ENCODE data around the gene ADGRV1. TPM values are rescaled to one million over a fixed set of nuclear protein-coding genes. Genes with fewer than 3 reads are reported as not detected.
"Not testable (repeated sequence)": the region's sequence is repeated elsewhere in the genome, so short reads cannot be mapped to it uniquely, and the experiment has no call there.

The ADGRV1 gene
- total and polyA plus RNA-seq, 4 donors: 0.36 to 0.64 (median 0.50) TPM

DNA sequence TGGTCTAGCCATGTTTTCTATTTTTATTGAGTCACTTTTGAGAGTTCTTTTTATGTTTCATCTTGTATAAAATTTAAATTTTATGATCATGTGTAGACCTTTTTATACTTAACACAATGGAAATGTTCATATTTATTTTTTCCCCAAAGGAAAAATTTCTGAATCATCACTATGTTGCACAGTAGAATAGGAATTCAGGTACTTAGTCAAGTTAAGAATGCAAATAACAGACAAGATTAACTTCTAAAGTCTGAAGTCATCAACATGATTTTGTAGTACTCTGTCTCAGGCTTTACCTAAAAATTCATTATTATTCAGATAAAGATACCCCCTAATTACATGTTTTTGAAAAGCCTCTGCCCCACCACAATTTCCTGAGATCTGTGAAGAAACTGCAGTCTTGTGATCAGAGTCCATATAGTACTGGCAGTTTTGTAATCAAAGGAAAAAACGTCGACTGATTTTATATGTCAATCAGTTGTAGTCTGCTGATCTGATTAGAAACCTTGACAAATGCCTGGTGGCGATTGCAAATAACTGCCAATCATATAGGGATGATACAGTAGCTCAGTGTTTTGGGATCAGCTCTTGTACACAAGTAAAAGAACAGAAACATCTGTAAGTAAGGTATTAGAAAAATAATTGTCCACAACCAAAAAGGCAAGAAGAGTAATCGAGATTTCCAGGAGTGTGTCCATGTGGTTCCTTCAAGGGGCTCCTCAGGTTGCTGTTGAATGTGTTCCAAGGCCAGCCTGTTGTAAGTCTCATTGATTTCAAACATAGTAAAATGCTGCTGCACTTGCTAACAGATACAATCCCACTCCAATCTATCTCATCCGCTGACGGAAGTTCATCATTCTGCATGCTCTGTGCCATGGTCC, 472.2 kb downstream of the ADGRV1 start:
- 88 to 90% methylated on average over 6 of the region's 6 CpGs for WGBS, 2 donors
- DNase-seq (no peak), ATAC-seq (ENCODE audit: low FRiP score) (no peak)
- no peak overlapping the region for H3K4me3 ChIP-seq (ENCODE audit: low read length in 2 of 2)
- H3K9me3 ChIP-seq (ENCODE audit: control insufficient read depth, low read length): no peaks in the 10 kb centered on the region
- no peak overlapping the region for H3K27ac ChIP-seq (ENCODE audit: low read depth in 1 of 2, low read length in 2 of 2)
- H3K4me1 ChIP-seq (ENCODE audit: control insufficient read depth in 1 of 2, insufficient read depth in 2 of 2, low read length in 2 of 2): no peaks in the 10 kb centered on the region
- H3K27me3 ChIP-seq (ENCODE audit: control insufficient read depth in 1 of 2, insufficient read depth in 2 of 2, low read length in 1 of 2): no peaks in the 10 kb centered on the region
- intact Hi-C loops (cut with DNase I): no loop called here
- no peaks in the 10 kb centered on the region for H3K36me3 ChIP-seq (ENCODE audit: control insufficient read depth in 1 of 2, insufficient read depth in 2 of 2, low read length in 1 of 2)

DNA sequence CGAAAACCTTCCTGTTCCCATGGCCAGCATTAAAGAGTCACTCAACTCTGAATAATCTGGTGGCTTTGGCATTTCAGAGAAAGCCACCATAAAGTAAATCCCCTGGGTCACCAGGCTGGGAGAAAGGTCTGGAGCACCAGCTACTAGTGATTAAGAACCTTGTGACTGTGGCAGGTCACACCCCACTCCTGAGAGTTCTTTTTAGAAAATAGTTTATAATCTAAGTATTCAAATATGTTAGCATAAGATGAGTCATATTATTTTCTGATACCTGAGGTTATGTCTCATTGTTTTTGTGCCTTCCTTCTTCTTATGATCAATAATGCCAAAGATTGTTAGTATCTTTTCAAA, 472.8 kb downstream of the ADGRV1 start:
- Histone ChIP-seq H3K27ac (ENCODE audit: low read depth in 1 of 2, low read length in 2 of 2) (no peak overlapping the region), H3K36me3 (ENCODE audit: control insufficient read depth in 1 of 2, insufficient read depth in 2 of 2, low read length in 1 of 2) (no peaks in the 10 kb centered on the region), H3K4me3 (ENCODE audit: low read length in 2 of 2) (no peak overlapping the region), H3K27me3 (ENCODE audit: control insufficient read depth in 1 of 2, insufficient read depth in 2 of 2, low read length in 1 of 2) (no peaks in the 10 kb centered on the region), H3K4me1 (ENCODE audit: control insufficient read depth in 1 of 2, insufficient read depth in 2 of 2, low read length in 2 of 2) (no peaks in the 10 kb centered on the region), H3K9me3 (ENCODE audit: control insufficient read depth, low read length) (no peaks in the 10 kb centered on the region)
- DNase-seq (no peak), ATAC-seq (ENCODE audit: low FRiP score) (no peak)
- intact Hi-C loops (cut with DNase I): no loop called here
- WGBS, 2 donors: 90 to 92% methylated on average over 1 of the region's 1 CpG

DNA sequence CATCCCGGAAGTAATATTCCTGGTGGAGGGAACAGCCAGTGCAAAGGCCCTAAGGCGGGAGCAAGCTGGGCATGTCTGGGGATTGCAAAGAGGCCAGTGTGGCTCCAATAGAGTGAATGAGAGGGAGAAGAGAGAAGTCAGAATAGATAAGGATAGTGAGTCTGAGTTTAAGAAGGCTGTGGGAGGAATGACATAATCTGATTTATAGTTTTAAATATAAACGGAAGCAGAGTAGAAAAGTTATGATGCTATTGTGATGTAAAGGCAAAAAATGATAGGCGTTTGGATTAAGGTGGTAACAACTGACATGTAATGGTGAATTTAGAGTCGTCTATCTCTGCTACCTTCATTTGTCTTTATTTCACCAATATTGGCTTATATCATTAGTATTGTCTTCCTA, 473.5 kb downstream of the ADGRV1 start:
- intact Hi-C loops (cut with DNase I): no loop called here
- H3K4me3 ChIP-seq (ENCODE audit: low read length in 2 of 2): no peak overlapping the region
- DNase-seq: no peak
- 79 to 84% methylated on average over 5 of the region's 5 CpGs for WGBS, 2 donors
- no peaks in the 10 kb centered on the region for H3K9me3 ChIP-seq (ENCODE audit: control insufficient read depth, low read length)
- H3K27ac ChIP-seq (ENCODE audit: low read depth in 1 of 2, low read length in 2 of 2): no peak overlapping the region
- no peaks in the 10 kb centered on the region for H3K27me3 ChIP-seq (ENCODE audit: control insufficient read depth in 1 of 2, insufficient read depth in 2 of 2, low read length in 1 of 2)
- ATAC-seq (ENCODE audit: low FRiP score): no peak
- H3K36me3 ChIP-seq (ENCODE audit: control insufficient read depth in 1 of 2, insufficient read depth in 2 of 2, low read length in 1 of 2): no peaks in the 10 kb centered on the region
- no peaks in the 10 kb centered on the region for H3K4me1 ChIP-seq (ENCODE audit: control insufficient read depth in 1 of 2, insufficient read depth in 2 of 2, low read length in 2 of 2)

DNA sequence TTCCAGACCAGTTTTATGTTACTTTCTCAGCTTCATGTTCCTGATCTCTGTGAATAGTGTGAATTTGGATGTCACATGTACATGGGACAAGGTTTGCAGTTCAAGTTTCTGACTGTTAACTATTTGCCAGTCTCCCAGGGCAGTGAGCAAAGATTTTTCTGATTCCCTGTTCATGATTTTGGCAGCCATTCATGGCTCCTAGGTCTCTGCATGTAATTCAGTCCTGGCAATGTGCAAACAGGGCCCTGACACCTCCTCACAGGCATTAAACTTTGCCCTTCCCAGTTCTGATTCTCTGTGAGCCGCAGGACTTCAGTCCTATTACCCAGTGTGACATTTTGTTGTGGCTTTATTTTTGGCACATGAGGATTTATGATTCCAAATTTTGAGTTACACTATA, 474.8 kb downstream of the ADGRV1 start:
- Histone ChIP-seq H3K4me1 (ENCODE audit: control insufficient read depth in 1 of 2, insufficient read depth in 2 of 2, low read length in 2 of 2) (no peaks in the 10 kb centered on the region), H3K27me3 (ENCODE audit: control insufficient read depth in 1 of 2, insufficient read depth in 2 of 2, low read length in 1 of 2) (no peaks in the 10 kb centered on the region), H3K36me3 (ENCODE audit: control insufficient read depth in 1 of 2, insufficient read depth in 2 of 2, low read length in 1 of 2) (no peaks in the 10 kb centered on the region), H3K9me3 (ENCODE audit: control insufficient read depth, low read length) (no peaks in the 10 kb centered on the region), H3K4me3 (ENCODE audit: low read length in 2 of 2) (no peak overlapping the region), H3K27ac (ENCODE audit: low read depth in 1 of 2, low read length in 2 of 2) (no peak overlapping the region)
- ATAC-seq (ENCODE audit: low FRiP score): no peak
- DNase-seq: no peak
- intact Hi-C loops (cut with DNase I): no loop called here
- WGBS, 2 donors: 86 to 93% methylated on average over 1 of the region's 1 CpG

DNA sequence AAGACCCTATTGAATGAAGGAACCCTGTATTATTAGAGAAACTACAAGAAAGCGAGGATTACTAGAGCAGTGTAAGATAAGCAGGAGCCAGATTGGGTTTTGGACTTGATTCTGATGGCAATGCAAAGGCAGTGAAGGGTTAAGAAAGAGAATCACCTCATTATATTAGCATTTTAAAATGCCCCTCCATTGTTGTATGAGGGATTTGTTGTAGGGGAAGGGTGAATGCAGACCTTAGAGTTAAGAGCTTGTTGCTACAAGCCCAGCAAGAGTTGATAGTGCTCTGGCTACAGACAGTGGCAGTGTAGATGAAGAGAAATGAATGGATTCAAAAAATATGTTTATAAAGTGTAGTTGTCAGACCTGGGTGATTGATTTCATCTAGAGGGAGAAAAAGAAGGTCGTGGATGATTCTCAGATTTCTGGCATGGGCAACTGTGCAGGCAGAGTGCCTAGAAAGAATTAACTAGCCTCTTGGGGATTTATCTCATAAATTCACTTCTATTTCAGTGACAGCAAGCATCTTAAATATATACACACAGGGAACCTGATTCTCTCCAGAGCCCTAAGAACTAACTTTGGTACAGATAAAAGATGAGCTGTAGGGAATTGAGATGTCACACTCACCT, 479.7 kb downstream of the ADGRV1 start:
- Histone ChIP-seq H3K9me3 (ENCODE audit: control insufficient read depth, low read length) (no peaks in the 10 kb centered on the region), H3K4me3 (ENCODE audit: low read length in 2 of 2) (no peak overlapping the region), H3K27me3 (ENCODE audit: control insufficient read depth in 1 of 2, insufficient read depth in 2 of 2, low read length in 1 of 2) (no peaks in the 10 kb centered on the region), H3K27ac (ENCODE audit: low read depth in 1 of 2, low read length in 2 of 2) (no peak overlapping the region), H3K36me3 (ENCODE audit: control insufficient read depth in 1 of 2, insufficient read depth in 2 of 2, low read length in 1 of 2) (no peaks in the 10 kb centered on the region), H3K4me1 (ENCODE audit: control insufficient read depth in 1 of 2, insufficient read depth in 2 of 2, low read length in 2 of 2) (no peaks in the 10 kb centered on the region)
- ATAC-seq (ENCODE audit: low FRiP score) (no peak), DNase-seq (no peak)
- intact Hi-C loops (cut with DNase I): no loop called here
- 43 to 50% methylated on average over 2 of the region's 2 CpGs for WGBS, 2 donors

DNA sequence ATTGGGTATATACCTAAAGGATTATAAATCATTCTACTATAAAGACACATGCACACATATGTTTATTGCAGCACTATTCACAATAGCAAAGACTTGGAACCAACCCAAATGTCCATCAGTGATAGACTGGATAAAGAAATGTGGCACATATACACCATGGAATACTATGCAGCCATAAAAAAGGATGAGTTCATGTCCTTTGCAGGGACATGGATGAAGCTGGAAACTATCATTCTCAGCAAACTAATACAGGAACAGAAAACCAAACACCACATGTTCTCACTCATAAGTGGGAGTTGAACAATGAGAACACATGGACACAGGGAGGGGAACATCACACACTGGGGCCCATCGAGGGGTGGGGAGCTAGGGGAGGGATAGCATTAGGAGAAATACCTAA, 482.5 kb downstream of the ADGRV1 start:
- ATAC-seq (ENCODE audit: low FRiP score); H3K36me3 ChIP-seq (ENCODE audit: control insufficient read depth in 1 of 2, insufficient read depth in 2 of 2, low read length in 1 of 2); intact Hi-C loops (cut with DNase I); H3K4me3 ChIP-seq (ENCODE audit: low read length in 2 of 2); H3K4me1 ChIP-seq (ENCODE audit: control insufficient read depth in 1 of 2, insufficient read depth in 2 of 2, low read length in 2 of 2); H3K27me3 ChIP-seq (ENCODE audit: control insufficient read depth in 1 of 2, insufficient read depth in 2 of 2, low read length in 1 of 2); H3K27ac ChIP-seq (ENCODE audit: low read depth in 1 of 2, low read length in 2 of 2); H3K9me3 ChIP-seq (ENCODE audit: control insufficient read depth, low read length); DNase-seq: not testable (repeated sequence)
- 100% methylated on average over 1 of the region's 1 CpG for WGBS, 2 donors

DNA sequence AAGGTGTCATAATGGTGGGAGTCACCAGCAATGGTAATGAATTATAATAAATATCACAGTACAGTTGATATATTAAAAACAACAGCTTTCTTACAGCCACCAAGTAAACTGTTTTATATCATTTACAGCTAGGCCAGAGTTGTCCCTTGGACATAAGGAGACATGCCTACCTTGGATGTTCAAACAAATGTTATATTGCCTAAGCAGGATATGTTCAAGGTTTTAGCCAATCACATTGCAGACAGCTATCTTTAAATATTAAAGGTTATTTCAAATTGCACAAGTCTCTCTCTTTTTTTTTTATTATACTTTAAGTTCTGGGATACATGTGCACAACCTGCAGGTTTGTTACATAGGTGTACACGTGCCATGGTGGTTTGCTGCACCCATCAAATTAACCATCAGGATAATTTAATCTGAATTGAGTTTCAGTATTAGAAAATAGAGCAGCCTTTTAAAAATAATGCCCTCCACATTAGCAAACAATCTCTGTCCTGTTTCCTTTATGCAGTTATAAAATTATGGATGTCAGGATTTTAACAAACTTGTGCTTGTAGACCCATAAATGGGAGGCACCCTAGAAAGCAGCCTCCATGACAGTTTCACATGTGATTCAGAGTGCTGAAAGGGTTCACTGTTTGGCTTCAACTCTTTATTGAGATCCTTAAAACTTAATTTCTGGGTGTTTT, 483.8 kb downstream of the ADGRV1 start:
- H3K27me3 ChIP-seq (ENCODE audit: control insufficient read depth in 1 of 2, insufficient read depth in 2 of 2, low read length in 1 of 2): no peaks in the 10 kb centered on the region
- no peaks in the 10 kb centered on the region for H3K4me1 ChIP-seq (ENCODE audit: control insufficient read depth in 1 of 2, insufficient read depth in 2 of 2, low read length in 2 of 2)
- H3K9me3 ChIP-seq (ENCODE audit: control insufficient read depth, low read length): no peaks in the 10 kb centered on the region
- 85 to 97% methylated on average over 1 of the region's 1 CpG for WGBS, 2 donors
- intact Hi-C loops (cut with DNase I): no loop called here
- no peak for ATAC-seq (ENCODE audit: low FRiP score)
- no peak overlapping the region for H3K27ac ChIP-seq (ENCODE audit: low read depth in 1 of 2, low read length in 2 of 2)
- no peak overlapping the region for H3K4me3 ChIP-seq (ENCODE audit: low read length in 2 of 2)
- no peaks in the 10 kb centered on the region for H3K36me3 ChIP-seq (ENCODE audit: control insufficient read depth in 1 of 2, insufficient read depth in 2 of 2, low read length in 1 of 2)
- no peak for DNase-seq

DNA sequence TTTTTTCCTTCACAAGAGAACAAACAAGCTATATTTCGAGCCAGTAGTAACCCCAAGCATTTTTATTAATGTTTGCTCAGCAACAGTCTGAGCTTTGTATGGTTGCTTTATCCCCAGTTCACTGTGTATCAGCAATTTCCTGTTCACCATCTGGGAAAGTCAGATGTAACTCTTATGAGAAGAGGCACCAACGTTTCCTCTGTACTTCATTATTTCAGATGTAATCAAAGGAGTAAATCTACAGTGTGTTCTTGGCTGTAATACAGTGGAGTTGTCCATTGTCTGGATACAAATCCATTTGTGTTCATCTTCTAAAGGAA, 484.3 kb downstream of the ADGRV1 start:
- Histone ChIP-seq H3K9me3 (ENCODE audit: control insufficient read depth, low read length) (no peaks in the 10 kb centered on the region), H3K36me3 (ENCODE audit: control insufficient read depth in 1 of 2, insufficient read depth in 2 of 2, low read length in 1 of 2) (no peaks in the 10 kb centered on the region), H3K27me3 (ENCODE audit: control insufficient read depth in 1 of 2, insufficient read depth in 2 of 2, low read length in 1 of 2) (no peaks in the 10 kb centered on the region), H3K4me3 (ENCODE audit: low read length in 2 of 2) (no peak overlapping the region), H3K27ac (ENCODE audit: low read depth in 1 of 2, low read length in 2 of 2) (no peak overlapping the region), H3K4me1 (ENCODE audit: control insufficient read depth in 1 of 2, insufficient read depth in 2 of 2, low read length in 2 of 2) (no peaks in the 10 kb centered on the region)
- WGBS, 2 donors: 51 to 58% methylated on average over 2 of the region's 2 CpGs
- ATAC-seq (ENCODE audit: low FRiP score) (no peak), DNase-seq (no peak)
- intact Hi-C loops (cut with DNase I): no loop called here

DNA sequence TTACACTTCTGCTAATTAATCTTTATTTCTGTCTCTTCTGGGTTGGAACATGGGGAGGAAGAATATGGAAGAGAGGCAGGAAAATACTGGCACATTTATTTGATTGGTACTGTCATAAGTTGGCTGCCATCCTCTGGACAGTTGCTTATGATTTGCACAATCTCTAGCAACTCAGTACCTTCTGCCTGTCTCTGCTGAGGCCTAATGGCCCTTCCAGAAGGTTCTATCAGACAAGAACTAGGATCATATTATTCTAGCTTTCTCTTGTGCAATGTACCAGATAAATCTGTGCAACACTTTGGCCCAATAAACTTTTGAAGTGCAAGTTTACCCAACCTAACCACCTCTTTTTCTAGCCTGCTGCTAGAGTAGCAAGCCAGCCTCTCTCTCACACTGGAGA, 489.5 kb downstream of the ADGRV1 start:
- H3K27me3 ChIP-seq (ENCODE audit: control insufficient read depth in 1 of 2, insufficient read depth in 2 of 2, low read length in 1 of 2): no peaks in the 10 kb centered on the region
- H3K36me3 ChIP-seq (ENCODE audit: control insufficient read depth in 1 of 2, insufficient read depth in 2 of 2, low read length in 1 of 2): no peaks in the 10 kb centered on the region
- H3K27ac ChIP-seq (ENCODE audit: low read depth in 1 of 2, low read length in 2 of 2): no peak overlapping the region
- ATAC-seq (ENCODE audit: low FRiP score) (no peak), DNase-seq (no peak)
- H3K4me1 ChIP-seq (ENCODE audit: control insufficient read depth in 1 of 2, insufficient read depth in 2 of 2, low read length in 2 of 2): no peaks in the 10 kb centered on the region
- no peak overlapping the region for H3K4me3 ChIP-seq (ENCODE audit: low read length in 2 of 2)
- no peaks in the 10 kb centered on the region for H3K9me3 ChIP-seq (ENCODE audit: control insufficient read depth, low read length)
- intact Hi-C loops (cut with DNase I): no loop called here

Data from aorta (tissue), 5 donors.